ENCODE data around the gene ZNF316.

- TF ChIP-seq CTCF (IDR thresholded peaks at IDR 0.05) (no peak), POLR2A (IDR thresholded peaks at IDR 0.05) (no peak)
Observed at GRCh38 chr7:6647541-6647940, 10.4 kb downstream of the ZNF316 start.

Data from heart left ventricle (tissue), 13 donors.